Daoy (cell line): ENCODE data around the gene ALK. TPM values are rescaled to one million over a fixed set of nuclear protein-coding genes. Genes with fewer than 3 reads are reported as not detected.

Experiments used
- DNase-seq: peaks from one replicate; pipeline ENCODE4 v3.0.0-alpha.2; 2015; ENCODE audit warnings: low read depth
- total RNA-seq: library from RNA; depleted of rRNA; stranded (reverse); fragments of >200 nt; shearing (Covaris generic); gene quantifications from 2 replicates; pipeline ENCODE4 v1.2.3, GENCODE V29; 2014

ALK gene
- total RNA-seq, 1 experiment from 2014 or later, result 0.11 TPM

DNA sequence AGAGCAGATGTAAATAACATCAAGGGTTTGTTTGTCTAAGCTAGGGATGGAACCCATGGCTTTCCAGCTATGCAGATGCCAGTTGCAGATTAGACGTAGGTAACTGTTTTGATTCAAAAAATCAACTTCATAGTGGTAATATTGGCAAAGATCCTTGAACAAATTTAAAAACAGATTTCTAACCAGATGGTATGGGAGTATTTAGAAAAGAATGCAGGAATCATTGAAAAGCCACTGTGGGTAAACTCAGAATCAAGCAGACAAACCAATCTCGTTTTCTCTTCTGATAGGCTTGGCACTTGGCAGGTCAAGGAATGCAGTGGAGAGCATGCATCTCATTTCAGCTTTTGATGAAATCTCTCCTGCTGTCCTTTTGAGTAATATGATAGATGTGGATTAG lies 428.7 kb downstream of the ALK start:
- no peak for DNase-seq

DNA sequence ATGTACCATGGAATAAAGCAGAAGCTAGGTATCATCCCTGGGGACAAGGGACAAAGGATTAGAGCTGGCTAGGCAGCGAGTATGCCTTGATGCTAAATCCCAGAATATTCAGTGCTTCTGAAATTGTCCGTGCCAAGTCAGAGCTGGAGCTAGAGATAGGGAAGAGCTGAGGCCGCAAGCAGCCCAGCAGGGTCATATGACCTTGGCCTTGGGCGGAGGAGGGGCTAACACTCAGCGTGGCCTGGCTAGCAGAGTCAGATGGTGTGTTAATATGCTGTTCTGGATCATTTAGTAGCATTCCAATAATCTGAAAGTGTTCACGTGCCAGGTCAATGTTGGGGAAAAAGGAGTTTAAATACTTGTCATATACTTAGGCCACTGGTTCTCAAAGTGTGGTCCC lies 431.3 kb downstream of the ALK start:
- DNase-seq, result no peak

- DNase-seq, result no peak
These were observed 431.8 kb downstream of the ALK start for GRCh38 chr2:29489568-29489967.

DNA sequence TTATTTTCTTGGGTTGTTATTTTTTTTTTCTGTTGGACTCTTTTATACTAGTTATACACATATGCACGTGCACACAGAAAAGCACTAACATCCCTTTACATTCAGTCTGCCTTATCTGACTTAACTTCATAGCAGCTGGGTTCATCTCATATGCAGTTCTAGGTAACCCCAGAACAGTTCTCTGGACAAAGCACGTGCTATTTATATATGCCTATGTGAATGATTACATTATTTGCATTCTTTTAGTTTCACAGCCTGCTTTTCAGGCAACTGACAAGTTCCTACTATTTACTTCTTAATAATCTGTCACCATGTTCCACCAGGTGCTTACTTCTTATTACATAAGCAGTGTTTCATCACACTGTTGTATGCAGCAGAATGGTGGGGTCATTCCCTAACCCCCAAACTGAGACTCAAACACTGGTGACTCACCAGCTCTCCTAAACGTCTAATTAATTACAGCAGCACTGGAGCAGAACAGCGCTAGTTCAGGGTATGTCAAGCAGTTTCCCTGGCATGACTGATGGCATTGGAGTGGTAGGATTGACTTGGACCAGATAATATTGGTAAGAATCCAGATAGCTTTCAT lies 433.3 kb downstream of the ALK start:
- peak; percentile 7 for DNase-seq

- DNase-seq, result no peak
These were observed 435.8 kb downstream of the ALK start for GRCh38 chr2:29485631-29486030.

DNA sequence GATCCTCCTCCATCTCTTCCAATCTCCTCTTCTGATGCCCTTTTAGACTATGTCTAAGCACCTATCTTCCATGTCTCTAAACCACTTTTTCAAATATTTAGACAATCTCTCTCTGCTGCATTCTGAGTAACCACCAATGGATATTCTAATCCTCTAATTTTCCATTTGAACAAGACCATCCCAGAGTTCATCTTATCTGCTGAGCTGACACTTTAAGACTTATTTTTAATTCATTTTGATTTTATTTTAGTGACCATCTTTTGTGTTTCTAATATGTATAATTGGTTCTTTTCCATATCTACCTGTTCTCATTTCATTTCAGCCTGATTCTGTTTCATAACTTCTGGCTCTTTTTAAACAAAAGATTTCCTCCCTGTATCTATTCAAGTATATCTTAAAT lies 436.3 kb downstream of the ALK start:
- DNase-seq, result no peak

DNA sequence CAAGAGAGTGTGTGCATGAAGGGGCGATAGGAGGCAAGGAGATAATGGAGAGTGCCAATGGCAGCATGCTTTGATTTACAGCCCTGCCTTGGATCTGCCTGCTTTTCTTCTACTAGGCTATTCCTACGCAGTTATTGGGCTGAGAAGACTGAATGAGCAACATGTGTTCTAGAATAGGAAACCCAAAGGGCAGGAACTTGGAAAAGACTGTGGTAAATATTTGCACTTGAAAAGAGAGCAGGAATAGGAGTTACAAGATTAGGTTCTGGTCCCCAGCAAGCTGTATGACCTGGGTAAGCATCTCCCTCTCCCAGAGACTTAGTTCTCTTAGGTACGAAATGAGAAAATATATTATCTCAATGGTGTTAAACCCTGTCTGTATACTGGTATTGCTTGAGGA lies 438.5 kb downstream of the ALK start:
- DNase-seq, result no peak

DNA sequence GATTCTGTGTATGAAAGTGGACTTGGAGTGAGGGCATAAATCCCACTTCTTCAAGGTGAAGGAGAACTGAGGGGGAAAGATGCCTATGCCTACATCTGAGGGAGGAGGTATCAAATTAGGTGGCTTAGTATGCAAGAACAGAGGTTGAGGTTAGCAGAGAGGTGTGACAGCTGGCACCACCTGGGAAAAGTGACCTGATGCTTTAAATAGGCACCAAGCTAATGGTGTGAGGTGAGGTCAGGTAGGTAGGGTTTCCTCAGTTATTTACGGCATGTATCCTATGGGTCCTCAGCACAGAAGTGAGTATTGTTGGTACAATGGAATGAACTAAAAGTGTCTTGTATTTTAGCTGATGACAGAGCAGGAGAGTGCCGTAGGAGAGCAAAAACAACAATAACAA lies 439.0 kb downstream of the ALK start:
- no peak for DNase-seq

DNA sequence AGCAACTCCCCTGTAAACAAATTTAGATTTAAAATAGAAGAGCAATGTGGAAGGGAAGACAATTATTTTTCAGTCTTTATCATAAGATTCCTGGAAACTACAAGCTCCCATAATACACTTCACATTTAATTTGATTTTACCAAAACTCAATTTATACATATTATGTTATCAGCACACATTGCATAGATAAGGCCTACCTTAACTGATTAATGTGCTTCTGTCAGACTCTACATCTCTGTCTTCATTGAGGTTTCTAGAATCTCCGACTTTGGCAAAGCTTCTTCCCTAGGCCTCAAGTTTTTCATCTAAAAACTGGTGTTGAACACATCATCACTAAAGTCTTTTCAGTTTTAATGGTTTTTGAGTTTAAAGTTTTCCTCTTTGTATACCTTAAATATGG lies 440.1 kb downstream of the ALK start:
- no peak for DNase-seq

GRCh38 chr2:29480426-29480825 lies 441.0 kb downstream of the ALK start:
- DNase-seq, result no peak

GRCh38 chr2:29479401-29479800 lies 442.0 kb downstream of the ALK start:
- no peak for DNase-seq

GRCh38 chr2:29478641-29479040 lies 442.7 kb downstream of the ALK start:
- DNase-seq, result no peak

DNA sequence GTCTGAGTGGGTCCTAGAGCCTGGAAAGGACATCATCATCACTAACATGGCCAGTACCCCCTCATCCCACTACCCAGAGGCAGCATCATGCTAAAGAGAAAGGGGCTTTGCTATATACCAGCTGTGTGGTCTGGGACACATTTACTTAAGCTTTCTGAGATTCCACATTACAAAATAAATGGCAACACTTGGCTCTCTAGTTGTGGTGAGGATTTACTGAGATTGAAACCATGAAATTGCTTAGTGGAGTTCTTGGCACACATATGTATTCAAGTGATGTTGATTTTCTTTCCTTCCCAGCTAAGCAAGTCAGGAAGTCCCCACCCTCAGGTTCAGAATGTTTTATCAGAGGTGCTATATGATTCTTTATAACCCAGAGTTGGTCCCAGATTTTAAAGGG lies 444.2 kb downstream of the ALK start:
- DNase-seq, result no peak

GRCh38 chr2:29475499-29475898 lies 445.9 kb downstream of the ALK start:
- no peak for DNase-seq

- no peak for DNase-seq
These were observed 451.4 kb downstream of the ALK start for GRCh38 chr2:29469961-29470360.

GRCh38 chr2:29469516-29469915 lies 451.9 kb downstream of the ALK start:
- DNase-seq, result no peak

DNA sequence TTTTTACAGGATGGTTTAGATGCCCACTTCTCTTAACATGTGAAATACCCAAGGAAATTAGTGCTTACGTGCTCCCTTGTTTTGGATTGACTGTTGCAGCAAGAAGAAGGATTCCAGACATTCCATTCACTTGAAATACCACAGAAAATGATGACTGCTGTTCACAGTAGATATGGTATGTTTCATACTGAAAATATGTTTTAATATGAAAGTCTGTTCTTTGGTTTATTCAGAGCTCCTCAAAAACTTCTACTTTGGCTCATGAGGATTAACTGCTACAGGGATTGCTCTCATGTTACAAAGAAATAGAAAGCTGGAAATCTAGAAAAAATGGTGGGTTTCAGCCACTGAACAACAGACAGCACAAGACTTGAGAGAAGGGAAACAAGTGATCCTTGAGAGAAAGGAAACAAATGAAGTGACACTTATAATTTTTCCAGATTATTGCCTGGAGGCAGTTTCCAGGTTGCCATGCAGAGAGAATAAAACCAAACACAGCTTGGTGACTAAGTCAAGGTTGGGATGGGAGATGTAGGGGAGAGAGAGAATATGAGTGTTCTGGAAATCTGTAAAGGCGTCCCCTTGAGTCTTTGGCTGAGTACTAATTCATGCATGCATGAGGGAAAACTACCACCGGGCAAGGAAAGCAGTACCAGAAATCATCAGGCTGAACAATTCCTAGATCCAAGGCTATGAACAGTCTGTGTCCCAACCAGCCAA lies 458.0 kb downstream of the ALK start:
- peak; percentile 49 for DNase-seq

DNA sequence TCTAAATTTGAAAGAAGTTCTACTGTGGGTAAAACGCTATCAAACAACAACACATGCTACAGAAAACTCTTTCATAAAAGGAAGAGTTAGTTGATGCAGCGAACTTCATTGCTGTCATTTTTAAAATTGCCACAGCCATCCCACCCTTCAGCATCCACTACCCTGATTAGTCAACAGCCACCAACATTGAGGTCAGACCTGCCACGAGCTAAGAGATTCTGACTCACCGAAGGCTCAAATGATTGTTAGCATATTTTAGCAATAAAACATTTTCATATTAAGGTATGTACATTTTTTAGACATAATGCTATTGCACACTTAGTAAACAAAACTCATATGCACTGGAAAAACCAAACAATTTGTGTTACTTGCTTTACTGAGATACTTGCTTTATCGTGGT lies 459.1 kb downstream of the ALK start:
- DNase-seq, result peak; percentile 55

DNA sequence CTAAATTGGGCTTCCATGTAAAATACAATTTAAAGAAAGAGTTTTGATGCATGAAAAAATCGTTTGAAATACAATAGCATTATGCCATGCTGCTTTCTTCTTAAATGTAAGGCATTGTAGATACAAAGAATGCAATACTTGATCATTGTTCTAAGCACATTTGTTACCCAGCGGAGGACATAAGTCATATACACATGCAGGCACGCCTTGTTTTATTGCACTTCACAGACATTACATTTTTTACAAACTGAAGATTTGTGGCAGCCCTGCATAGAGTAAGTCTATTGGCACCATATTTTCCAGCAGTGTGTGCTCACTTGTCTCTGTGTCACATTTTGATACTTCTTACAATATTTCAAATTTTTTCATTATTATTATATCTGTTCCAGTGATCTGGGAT lies 461.2 kb downstream of the ALK start:
- no peak for DNase-seq

DNA sequence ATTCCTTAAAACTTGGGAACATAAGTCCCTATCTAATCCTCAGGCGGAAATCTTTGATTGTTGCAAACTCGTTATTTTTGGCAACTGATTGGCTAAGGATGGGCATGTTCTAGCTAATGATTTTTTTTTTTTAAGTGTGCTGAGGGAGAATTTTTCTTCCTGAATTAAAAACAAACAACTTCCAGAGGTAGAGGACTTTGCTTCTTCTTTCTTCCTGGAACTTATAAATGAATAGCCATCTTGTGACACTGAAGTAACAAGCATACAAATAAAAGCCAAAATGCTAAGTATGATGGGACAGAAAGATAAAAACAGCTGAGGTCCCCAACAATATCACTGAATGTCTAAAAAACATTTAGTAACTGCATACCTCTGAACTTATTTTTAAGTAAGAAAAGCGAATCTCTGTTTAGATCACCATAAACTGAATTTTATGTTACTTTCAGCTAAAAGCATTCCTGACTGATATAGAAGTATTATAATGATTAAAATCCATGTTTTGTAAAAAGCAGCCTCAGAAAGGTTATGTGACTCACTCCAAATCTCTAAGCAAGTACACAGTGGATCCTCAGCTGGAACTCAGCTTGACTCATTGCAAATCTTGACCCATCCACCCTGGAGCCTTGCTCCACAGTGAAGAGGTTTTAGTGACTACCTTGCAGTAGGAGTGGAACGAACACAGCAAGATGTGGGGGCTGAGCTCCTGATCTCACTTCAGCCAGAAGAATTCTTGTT lies 461.8 kb downstream of the ALK start:
- peak; percentile 13 for DNase-seq

DNA sequence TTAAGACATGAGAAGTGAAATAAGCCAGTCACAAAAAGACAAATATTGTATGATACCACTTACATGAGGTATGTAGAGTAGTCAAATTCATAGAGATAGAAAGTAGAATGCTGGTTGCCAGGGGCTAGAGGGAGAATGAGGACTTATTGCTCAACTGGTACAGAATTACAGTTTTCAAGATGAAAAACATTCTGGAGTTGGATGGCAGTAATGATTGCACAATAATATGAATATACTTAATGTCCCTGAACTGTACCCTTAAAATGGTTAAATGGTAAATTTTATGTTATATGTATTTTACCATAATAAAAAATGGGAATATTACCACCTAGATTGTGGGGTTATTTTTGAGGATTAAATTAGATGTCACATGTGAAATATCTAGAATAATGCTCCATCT lies 465.0 kb downstream of the ALK start:
- no peak for DNase-seq

- DNase-seq, result no peak
These were observed 466.1 kb downstream of the ALK start for GRCh38 chr2:29455200-29455860.

DNA sequence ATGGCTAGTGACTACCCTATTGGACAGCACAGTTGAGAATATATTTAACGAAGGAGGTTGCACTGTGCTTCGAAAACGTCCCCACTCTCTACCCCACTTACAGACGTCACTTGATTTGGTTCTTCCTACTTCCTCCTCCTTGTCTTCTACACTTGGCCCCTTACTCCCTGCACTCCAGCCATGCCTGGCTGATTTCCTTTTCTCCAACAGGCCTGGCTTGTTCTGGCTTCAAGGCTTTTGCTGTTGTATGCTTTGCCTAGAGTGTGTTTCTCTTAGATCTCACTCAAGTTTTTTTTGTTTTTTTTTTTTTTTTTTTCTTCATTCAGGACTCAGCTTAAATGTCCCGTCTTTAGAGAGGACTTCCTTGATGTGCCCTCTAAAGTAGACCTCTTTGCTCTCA lies 469.4 kb downstream of the ALK start:
- no peak for DNase-seq
